GM13976 (cell line): ENCODE measurements around the gene AZIN2.
A peak's percentile ranks its signal among the peaks of the same experiment; 100 is the strongest.
"Not testable (repeated sequence)": the region's sequence is repeated elsewhere in the genome, so short reads cannot be mapped to it uniquely, and the experiment has no call there.

Experiments used
- DNase-seq: peaks from one replicate; pipeline ENCODE4 v3.0.0; 2012; ENCODE audit warnings: low spot score
- CTCF ChIP-seq: IDR thresholded peaks from 2 replicates; pipeline ENCODE4 v1.5.1; 2012; ENCODE audit warnings: borderline replicate concordance, mild to moderate bottlenecking; ENCODE audit not compliant: insufficient read depth; ENCODE audit errors: extremely low read depth, missing control alignments, control extremely low read depth
- in situ Hi-C: fragments of 300-500 bp; cut with MboI; formaldehyde crosslinking; loops from one replicate; pipeline ENCODE4 v1.12.0; 2022; ENCODE audit warnings: low sequenced_read_pairs, mixed read lengths, inconsistent platforms; ENCODE audit not compliant: unreplicated experiment

AZIN2 gene

GRCh38 chr1:33120436-33121231 lies 39.7 kb downstream of the AZIN2 start:
- DNase-seq: peak; percentile 68
- in situ Hi-C loops: no loop called here
- no peak for TF ChIP-seq CTCF

- in situ Hi-C loops: no loop called here
- no peak for TF ChIP-seq CTCF
Observed at GRCh38 chr1:33121728-33122127, 40.8 kb downstream of the AZIN2 start.

DNA sequence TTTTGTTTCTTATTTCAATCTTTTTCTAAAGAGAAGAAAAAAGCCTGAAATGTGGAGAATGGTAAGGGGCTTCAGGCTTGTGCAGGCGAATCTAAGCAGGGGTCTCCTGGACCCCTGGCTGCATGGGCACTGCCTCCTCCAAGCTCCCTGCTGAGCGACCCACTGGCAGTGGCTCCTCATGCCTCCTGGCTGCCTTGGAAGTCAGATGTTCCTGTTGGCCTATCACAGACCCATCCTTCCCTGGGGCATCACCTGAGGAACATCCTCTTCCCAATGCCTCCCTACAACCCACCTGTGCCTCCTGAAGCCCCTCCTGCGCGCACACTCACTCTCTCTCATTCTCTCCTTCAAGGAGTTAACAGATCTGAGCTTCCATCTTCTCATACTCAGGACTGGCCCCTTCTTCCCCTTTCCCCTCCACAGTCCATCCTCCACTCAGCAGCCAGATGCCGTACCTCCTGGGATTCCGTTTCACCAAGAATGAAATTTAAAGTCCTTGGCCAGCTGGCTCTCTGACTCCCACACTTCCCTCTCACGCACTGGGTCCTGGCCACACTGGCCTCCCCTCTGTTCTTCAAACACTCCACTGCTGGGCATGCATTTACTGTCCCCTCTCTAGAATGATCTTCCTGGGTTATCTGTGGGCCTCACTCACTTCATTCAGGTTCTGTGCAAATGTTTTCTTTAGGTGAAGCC lies 41.7 kb downstream of the AZIN2 start:
- no peak for DNase-seq
- in situ Hi-C loops: no loop called here
- no peak for TF ChIP-seq CTCF

More at GRCh38 chr1:33121728-33122127, 40.8 kb downstream of the AZIN2 start:
- DNase-seq: no peak

DNA sequence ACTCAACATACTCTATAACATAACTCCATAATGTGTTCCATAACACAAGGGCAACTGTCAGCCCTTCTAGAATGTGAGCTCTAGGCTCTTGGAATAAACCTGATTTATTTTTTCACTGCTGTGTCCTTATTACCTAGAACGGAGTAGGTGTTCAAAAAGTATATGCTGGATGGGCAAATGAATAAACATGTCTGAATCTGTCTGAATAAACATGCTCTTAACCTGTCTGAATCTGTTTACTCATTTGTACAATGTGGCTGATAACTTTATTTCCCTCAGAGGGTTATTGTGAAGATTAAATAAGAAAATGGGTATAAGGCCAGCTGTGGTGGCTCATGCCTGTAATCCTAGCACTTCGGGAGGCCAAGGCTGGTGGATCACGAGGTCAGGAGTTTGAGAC lies 42.3 kb downstream of the AZIN2 start:
- no peak for DNase-seq
- TF ChIP-seq CTCF: no peak
- in situ Hi-C loops: no loop called here

DNA sequence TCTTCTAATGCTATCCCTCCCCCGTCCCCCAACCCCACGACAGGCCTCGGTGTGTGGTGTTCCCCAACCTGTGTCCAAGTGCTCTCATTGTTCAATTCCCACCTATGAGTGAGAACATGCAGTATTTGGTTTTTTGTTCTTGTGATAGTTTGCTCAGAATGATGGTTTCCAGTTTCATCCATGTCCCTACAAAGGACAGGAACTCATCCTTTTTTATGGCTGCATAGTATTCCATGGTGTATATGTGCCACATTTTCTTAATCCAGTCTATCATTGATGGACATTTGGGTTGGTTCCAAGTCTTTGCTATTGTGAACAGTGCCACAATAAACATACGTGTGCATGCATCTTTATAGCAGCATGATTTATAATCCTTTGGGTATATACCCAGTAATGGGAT lies 43.7 kb downstream of the AZIN2 start:
- in situ Hi-C loops, DNase-seq: not testable (repeated sequence)

DNA sequence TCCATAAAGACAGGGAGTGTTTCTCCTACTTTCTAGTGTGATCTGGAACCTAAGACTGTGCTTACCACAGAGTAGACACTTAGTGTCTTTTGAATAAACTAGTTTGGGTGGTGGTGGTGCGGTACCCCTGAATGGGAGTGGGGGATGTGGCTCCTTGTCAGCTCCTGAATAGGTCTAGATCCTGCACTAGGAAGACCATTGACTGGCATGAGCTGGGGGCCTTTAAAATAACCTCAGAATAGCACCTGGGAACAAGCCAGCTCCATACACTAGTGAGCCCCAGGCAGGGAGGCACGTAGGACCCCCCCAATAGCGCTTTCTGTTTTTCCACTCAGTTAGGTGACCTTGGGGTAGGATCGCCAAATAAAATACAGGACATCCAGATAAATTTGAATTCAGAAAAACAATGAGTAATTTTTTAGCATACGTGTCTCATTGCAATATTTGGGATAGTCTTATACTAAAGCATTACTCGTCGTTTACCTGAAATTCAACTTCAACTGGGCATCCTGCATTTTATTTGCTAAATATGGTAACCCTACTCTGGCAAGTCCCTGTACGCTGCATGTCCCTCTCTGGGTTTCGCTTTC lies 45.6 kb downstream of the AZIN2 start:
- no peak for DNase-seq
- TF ChIP-seq CTCF: no peak
- in situ Hi-C loops: no loop called here
